ENCODE measurements around the gene C2CD5. TPM values are rescaled to one million over a fixed set of nuclear protein-coding genes. Genes with fewer than 3 reads are reported as not detected.
"Not testable (repeated sequence)": the region's sequence is repeated elsewhere in the genome, so short reads cannot be mapped to it uniquely, and the experiment has no call there.

C2CD5 gene
- total RNA-seq, 1 donor from 2014 or later = 22.4 TPM

- H3K36me3 Mint-ChIP-seq (ENCODE audit: low read depth, unreplicated experiment) = peaks cover 5% of the 10 kb centered on the region
- H3K4me1 Mint-ChIP-seq (ENCODE audit: unreplicated experiment) = peaks cover 3% of the 10 kb centered on the region
- H3K9me3 Mint-ChIP-seq (ENCODE audit: unreplicated experiment) = no peaks in the 10 kb centered on the region
- DNase-seq (ENCODE audit: low spot score) = no peak
- H3K27me3 Mint-ChIP-seq (ENCODE audit: unreplicated experiment) = peaks cover 1% of the 10 kb centered on the region
- no peak overlapping the region for H3K27ac Mint-ChIP-seq (ENCODE audit: unreplicated experiment)
- TF ChIP-seq CTCF (IDR thresholded peaks at IDR 0.05; ENCODE audit: unreplicated experiment) = no peak
- H3K4me3 Mint-ChIP-seq (ENCODE audit: unreplicated experiment) = no peak overlapping the region
Measured at GRCh38 chr12:22481547-22482104, 62.7 kb downstream of the C2CD5 start.

- not testable (repeated sequence) for H3K36me3 Mint-ChIP-seq (ENCODE audit: low read depth, unreplicated experiment); H3K4me1 Mint-ChIP-seq (ENCODE audit: unreplicated experiment); H3K4me3 Mint-ChIP-seq (ENCODE audit: unreplicated experiment); H3K27ac Mint-ChIP-seq (ENCODE audit: unreplicated experiment); H3K27me3 Mint-ChIP-seq (ENCODE audit: unreplicated experiment); H3K9me3 Mint-ChIP-seq (ENCODE audit: unreplicated experiment); DNase-seq (ENCODE audit: low spot score)
Measured at GRCh38 chr12:22480814-22481213, 63.5 kb downstream of the C2CD5 start.

GRCh38 chr12:22480016-22480415, 64.3 kb downstream of the C2CD5 start:
- no peak for TF ChIP-seq CTCF (IDR thresholded peaks at IDR 0.05; ENCODE audit: unreplicated experiment)
- H3K27ac Mint-ChIP-seq (ENCODE audit: unreplicated experiment) = no peak overlapping the region
- peaks cover 5% of the 10 kb centered on the region for H3K36me3 Mint-ChIP-seq (ENCODE audit: low read depth, unreplicated experiment)
- H3K27me3 Mint-ChIP-seq (ENCODE audit: unreplicated experiment) = peaks cover 1% of the 10 kb centered on the region
- no peak for DNase-seq (ENCODE audit: low spot score)
- peaks cover 3% of the 10 kb centered on the region for H3K4me1 Mint-ChIP-seq (ENCODE audit: unreplicated experiment)
- no peak overlapping the region for H3K4me3 Mint-ChIP-seq (ENCODE audit: unreplicated experiment)
- H3K9me3 Mint-ChIP-seq (ENCODE audit: unreplicated experiment) = no peaks in the 10 kb centered on the region

- TF ChIP-seq CTCF (IDR thresholded peaks at IDR 0.05; ENCODE audit: unreplicated experiment) = no peak
- Mint-ChIP-seq H3K4me1 (ENCODE audit: unreplicated experiment) (peaks cover 3% of the 10 kb centered on the region), H3K9me3 (ENCODE audit: unreplicated experiment) (no peaks in the 10 kb centered on the region), H3K4me3 (ENCODE audit: unreplicated experiment) (no peak overlapping the region), H3K36me3 (ENCODE audit: low read depth, unreplicated experiment) (no peaks in the 10 kb centered on the region), H3K27me3 (ENCODE audit: unreplicated experiment) (no peaks in the 10 kb centered on the region), H3K27ac (ENCODE audit: unreplicated experiment) (no peak overlapping the region)
- DNase-seq (ENCODE audit: low spot score) = no peak
Measured at GRCh38 chr12:22477894-22478287, 66.5 kb downstream of the C2CD5 start.

- H3K4me1 Mint-ChIP-seq (ENCODE audit: unreplicated experiment) = peaks cover 3% of the 10 kb centered on the region
- no peak overlapping the region for H3K4me3 Mint-ChIP-seq (ENCODE audit: unreplicated experiment)
- H3K27ac Mint-ChIP-seq (ENCODE audit: unreplicated experiment) = no peak overlapping the region
- H3K27me3 Mint-ChIP-seq (ENCODE audit: unreplicated experiment) = no peaks in the 10 kb centered on the region
- no peak for TF ChIP-seq CTCF (IDR thresholded peaks at IDR 0.05; ENCODE audit: unreplicated experiment)
- no peak for DNase-seq (ENCODE audit: low spot score)
- H3K9me3 Mint-ChIP-seq (ENCODE audit: unreplicated experiment) = no peaks in the 10 kb centered on the region
- H3K36me3 Mint-ChIP-seq (ENCODE audit: low read depth, unreplicated experiment) = no peaks in the 10 kb centered on the region
Measured at GRCh38 chr12:22477166-22477893, 67.0 kb downstream of the C2CD5 start.

All from endothelial cell (in vitro differentiated cells).